IgD-negative memory B cell (primary cell): ENCODE results near the gene TFAM. TPM values are rescaled to one million over a fixed set of nuclear protein-coding genes. Genes with fewer than 3 reads are reported as not detected.

Experiments used
- H3K27ac Mint-ChIP-seq, 3 donors: one replicate each; pipeline ENCODE4 v1.8.0; 2020 to 2022; ENCODE audit warnings: mild to moderate bottlenecking in 3 of 3, mixed read lengths in 3 of 3, moderate library complexity in 1 of 3
- H3K27me3 Mint-ChIP-seq: one replicate; pipeline ENCODE4 v1.8.0; 2021; ENCODE audit warnings: mixed read lengths
- H3K36me3 Mint-ChIP-seq: one replicate; pipeline ENCODE4 v1.8.0; 2020; ENCODE audit warnings: mild to moderate bottlenecking, mixed read lengths
- H3K4me1 Mint-ChIP-seq, 3 donors: one replicate each; pipeline ENCODE4 v1.8.0; 2020 to 2022; ENCODE audit warnings: mixed read lengths in 3 of 3, mild to moderate bottlenecking in 1 of 3
- H3K4me3 Mint-ChIP-seq, 4 donors: one replicate each; pipeline ENCODE4 v1.8.0; 2020 to 2022; ENCODE audit warnings: mild to moderate bottlenecking in 4 of 4, mixed read lengths in 4 of 4, moderate library complexity in 3 of 4
- H3K9me3 Mint-ChIP-seq, 3 donors: one replicate each; pipeline ENCODE4 v1.8.0; 2020 to 2021; ENCODE audit warnings: mixed read lengths in 3 of 3, mild to moderate bottlenecking in 1 of 3
- polyA plus RNA-seq: library from polyadenylated mRNA; unstranded; fragments of 300-500 nt; fragmentation: Illumina TruSeq; gene quantifications from one replicate; pipeline ENCODE4 v1.2.3, GENCODE V29; 2021

Gene TFAM
- polyA plus RNA-seq, result 56.0 TPM

GRCh38 chr10:58384999-58385783 is at the start of gene TFAM:
Gene TFAM, plus strand, starts transcription at chr10:58385410. Its CDS starts 138 bp downstream, at chr10:58385548.
- Mint-ChIP-seq H3K27ac (peak within 1 kb of the TSS; percentile 96 to 99 (median 99)), H3K9me3 (no peaks in the 10 kb centered on the region), H3K27me3 (no peaks in the 10 kb centered on the region), H3K4me3 (peak within 1 kb of the TSS; percentile 94 to 99 (median 97)), H3K4me1 (peaks cover 24 to 25% (median 24%) of the 10 kb centered on the region in 3 donors), H3K36me3 (peaks cover 1% of the 10 kb centered on the region)

GRCh38 chr10:58336242-58336641 is 49.0 kb upstream of the TFAM start:
- H3K36me3 Mint-ChIP-seq, result no peaks in the 10 kb centered on the region
- no peaks in the 10 kb centered on the region for H3K27me3 Mint-ChIP-seq
- H3K4me3 Mint-ChIP-seq, result peak overlapping the region; percentile 91 to 98 (median 96)
- peaks cover 0 to 2% (median 0%) of the 10 kb centered on the region in 3 donors for H3K9me3 Mint-ChIP-seq
- H3K27ac Mint-ChIP-seq, result no peak overlapping the region
- H3K4me1 Mint-ChIP-seq, result peaks cover 18 to 33% (median 30%) of the 10 kb centered on the region in 3 donors

GRCh38 chr10:58341422-58341821 is 43.8 kb upstream of the TFAM start:
- H3K27me3 Mint-ChIP-seq, result no peaks in the 10 kb centered on the region
- H3K9me3 Mint-ChIP-seq, result no peaks in the 10 kb centered on the region
- peaks cover 21 to 43% (median 29%) of the 10 kb centered on the region in 3 donors for H3K4me1 Mint-ChIP-seq
- no peak overlapping the region for H3K4me3 Mint-ChIP-seq
- H3K27ac Mint-ChIP-seq, result no peak overlapping the region
- H3K36me3 Mint-ChIP-seq, result peaks cover 3% of the 10 kb centered on the region

- peaks cover 6% of the 10 kb centered on the region for H3K36me3 Mint-ChIP-seq
- H3K9me3 Mint-ChIP-seq, result no peaks in the 10 kb centered on the region
- peaks cover 20 to 44% (median 26%) of the 10 kb centered on the region in 3 donors for H3K4me1 Mint-ChIP-seq
- H3K27me3 Mint-ChIP-seq, result no peaks in the 10 kb centered on the region
- no peak overlapping the region for H3K4me3 Mint-ChIP-seq
- no peak overlapping the region for H3K27ac Mint-ChIP-seq
Observed at GRCh38 chr10:58341947-58342346, 43.3 kb upstream of the TFAM start.

- Mint-ChIP-seq H3K27ac (no peak overlapping the region), H3K27me3 (no peaks in the 10 kb centered on the region), H3K9me3 (no peaks in the 10 kb centered on the region), H3K36me3 (peaks cover 12% of the 10 kb centered on the region), H3K4me3 (no peak overlapping the region), H3K4me1 (peaks cover 32 to 57% (median 33%) of the 10 kb centered on the region in 3 donors)
Observed at GRCh38 chr10:58347967-58348366, 37.2 kb upstream of the TFAM start.

GRCh38 chr10:58348571-58349033 is 36.6 kb upstream of the TFAM start:
- Mint-ChIP-seq H3K4me1 (peaks cover 33 to 55% (median 34%) of the 10 kb centered on the region in 3 donors), H3K27ac (peak overlapping the region in 1 of 3 donors; percentile 42), H3K9me3 (no peaks in the 10 kb centered on the region), H3K27me3 (no peaks in the 10 kb centered on the region), H3K4me3 (no peak overlapping the region), H3K36me3 (peaks cover 12% of the 10 kb centered on the region)

- Mint-ChIP-seq H3K27ac (no peak overlapping the region), H3K9me3 (no peaks in the 10 kb centered on the region), H3K4me3 (peak overlapping the region in 1 of 4 donors; percentile 15), H3K36me3 (peaks cover 12% of the 10 kb centered on the region), H3K4me1 (peaks cover 31 to 60% (median 32%) of the 10 kb centered on the region in 3 donors), H3K27me3 (no peaks in the 10 kb centered on the region)
Observed at GRCh38 chr10:58350023-58350422, 35.2 kb upstream of the TFAM start.

- Mint-ChIP-seq H3K4me1 (peaks cover 30 to 65% (median 36%) of the 10 kb centered on the region in 3 donors), H3K27ac (no peak overlapping the region), H3K4me3 (no peak overlapping the region), H3K36me3 (peaks cover 9% of the 10 kb centered on the region), H3K9me3 (no peaks in the 10 kb centered on the region), H3K27me3 (no peaks in the 10 kb centered on the region)
Observed at GRCh38 chr10:58350619-58351323, 34.4 kb upstream of the TFAM start.

GRCh38 chr10:58351616-58352578 is 33.3 kb upstream of the TFAM start:
- Mint-ChIP-seq H3K36me3 (peaks cover 5% of the 10 kb centered on the region), H3K27ac (peak overlapping the region in 2 of 3 donors; percentile 53 to 85), H3K27me3 (no peaks in the 10 kb centered on the region), H3K4me1 (peaks cover 28 to 60% (median 37%) of the 10 kb centered on the region in 3 donors), H3K9me3 (no peaks in the 10 kb centered on the region), H3K4me3 (no peak overlapping the region)

- Mint-ChIP-seq H3K4me3 (peak overlapping the region in 2 of 4 donors; percentile 9 to 73), H3K36me3 (peaks cover 3% of the 10 kb centered on the region), H3K9me3 (no peaks in the 10 kb centered on the region), H3K27me3 (no peaks in the 10 kb centered on the region), H3K4me1 (peaks cover 25 to 55% (median 34%) of the 10 kb centered on the region in 3 donors), H3K27ac (no peak overlapping the region)
Observed at GRCh38 chr10:58352956-58353610, 32.1 kb upstream of the TFAM start.

GRCh38 chr10:58356756-58357155 is 28.5 kb upstream of the TFAM start:
- Mint-ChIP-seq H3K9me3 (no peaks in the 10 kb centered on the region), H3K4me1 (peaks cover 20 to 46% (median 30%) of the 10 kb centered on the region in 3 donors), H3K27ac (peak overlapping the region in 1 of 3 donors; percentile 13), H3K27me3 (no peaks in the 10 kb centered on the region), H3K4me3 (no peak overlapping the region), H3K36me3 (peaks cover 3% of the 10 kb centered on the region)

- Mint-ChIP-seq H3K36me3 (peaks cover 3% of the 10 kb centered on the region), H3K9me3 (no peaks in the 10 kb centered on the region), H3K4me3 (no peak overlapping the region), H3K27ac (no peak overlapping the region), H3K27me3 (no peaks in the 10 kb centered on the region), H3K4me1 (peaks cover 14 to 31% (median 23%) of the 10 kb centered on the region in 3 donors)
Observed at GRCh38 chr10:58358314-58358933, 26.8 kb upstream of the TFAM start.

- no peak overlapping the region for H3K27ac Mint-ChIP-seq
- H3K27me3 Mint-ChIP-seq, result no peaks in the 10 kb centered on the region
- no peak overlapping the region for H3K4me3 Mint-ChIP-seq
- H3K9me3 Mint-ChIP-seq, result no peaks in the 10 kb centered on the region
- H3K36me3 Mint-ChIP-seq, result peaks cover 5% of the 10 kb centered on the region
- peaks cover 14 to 30% (median 23%) of the 10 kb centered on the region in 3 donors for H3K4me1 Mint-ChIP-seq
Observed at GRCh38 chr10:58358947-58359346, 26.3 kb upstream of the TFAM start.
